Heart left ventricle (tissue), 13 donors: Measurements from ENCODE around the gene FBXL17.

Experiments
- POLR2A ChIP-seq, 2 donors: fragments of 450-650 bp; IDR thresholded peaks; one replicate each; pipeline ENCODE4 v1.6.1; 2017; ENCODE audit warnings: antibody characterized with exemption in 2 of 2, mild to moderate bottlenecking in 2 of 2, moderate library complexity in 2 of 2
- TF ChIP-seq, protein P1 (sequence below), 12 donors: fragments of 200-600 bp; sonication (generic) in 4 of 12; IDR thresholded peaks; one replicate each; pipeline versions ENCODE4 v1.5.0 to v1.8.0; 2018 to 2022; ENCODE audit warnings: antibody characterized with exemption in 12 of 12, mild to moderate bottlenecking in 5 of 12
- donor health status: ischemic (EF 13 %, LVEDD 7.1; RV severe dilation, severe dysfunction).
- donor health status: DM: no; HTN: yes; CAD: no.
- donor health status: DM: no; HTN: no; CAD: no.
- donor health status: ischemic (EF 25% LVEDD 6.9; RV normal size, moderate dysfunction).
- donor health status: ischemic (EF 25% LVEDD 5.7; RV mildly dilated, moderate dysfunction).
- donor health status: ischemic (EF 35%, LVEDD 5.7; RV mildly dilated, moderate dysfunction).
- donor health status: nonischemic (EF 11% LVEDD 7.7; RV severe dilation, severe dysfunction).
- donor health status: DM: yes; HTN: yes; CAD: no.
- donor health status: PGD.
- donor health status: ischemic (EF 29% LVEDD 5.4; RV normal size, mild dysfunction).
- donor health status: nonischemic (EF 23%, LVEDD 6.1; RV moderate dilation, normal function).

DNA sequence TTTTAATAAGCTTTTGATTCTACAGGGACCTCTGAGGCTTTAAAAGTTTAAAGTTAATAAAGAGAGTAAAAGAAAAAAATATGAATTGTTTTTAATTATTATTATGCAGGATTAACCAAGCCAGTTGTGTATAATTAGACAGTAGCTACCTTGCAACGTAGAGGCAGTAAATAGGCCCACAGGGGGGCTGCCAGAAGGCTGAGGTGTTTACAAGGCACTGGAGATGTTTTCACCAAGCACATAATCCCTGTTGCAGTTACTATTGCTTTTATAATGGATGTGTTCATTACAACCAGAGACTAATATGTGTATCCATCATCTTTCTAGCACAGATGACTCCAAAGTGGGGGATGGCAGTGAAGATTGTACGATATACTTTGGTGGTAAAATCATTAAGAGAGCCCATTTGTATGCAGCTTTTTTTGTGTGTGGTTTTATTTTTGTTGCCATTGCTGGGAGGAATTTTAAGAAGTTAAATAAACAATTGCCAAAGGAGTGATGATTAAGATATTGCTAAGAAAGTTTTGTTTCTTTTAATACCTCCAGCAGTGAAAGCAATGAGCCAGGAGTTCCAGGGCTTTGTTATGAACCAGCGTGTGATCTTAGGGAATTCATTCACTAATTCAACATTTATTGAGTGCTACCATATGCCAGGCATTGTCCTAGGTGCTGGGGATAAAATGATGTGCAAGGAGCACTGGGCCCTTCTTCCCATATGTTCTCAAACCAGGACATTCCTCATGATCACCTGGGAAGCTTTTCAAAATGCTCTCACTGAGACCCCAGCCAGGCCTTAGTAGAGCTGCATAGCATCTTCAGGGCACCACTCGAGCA is 572.5 kb downstream of the FBXL17 start:
- TF ChIP-seq, protein P1, sequence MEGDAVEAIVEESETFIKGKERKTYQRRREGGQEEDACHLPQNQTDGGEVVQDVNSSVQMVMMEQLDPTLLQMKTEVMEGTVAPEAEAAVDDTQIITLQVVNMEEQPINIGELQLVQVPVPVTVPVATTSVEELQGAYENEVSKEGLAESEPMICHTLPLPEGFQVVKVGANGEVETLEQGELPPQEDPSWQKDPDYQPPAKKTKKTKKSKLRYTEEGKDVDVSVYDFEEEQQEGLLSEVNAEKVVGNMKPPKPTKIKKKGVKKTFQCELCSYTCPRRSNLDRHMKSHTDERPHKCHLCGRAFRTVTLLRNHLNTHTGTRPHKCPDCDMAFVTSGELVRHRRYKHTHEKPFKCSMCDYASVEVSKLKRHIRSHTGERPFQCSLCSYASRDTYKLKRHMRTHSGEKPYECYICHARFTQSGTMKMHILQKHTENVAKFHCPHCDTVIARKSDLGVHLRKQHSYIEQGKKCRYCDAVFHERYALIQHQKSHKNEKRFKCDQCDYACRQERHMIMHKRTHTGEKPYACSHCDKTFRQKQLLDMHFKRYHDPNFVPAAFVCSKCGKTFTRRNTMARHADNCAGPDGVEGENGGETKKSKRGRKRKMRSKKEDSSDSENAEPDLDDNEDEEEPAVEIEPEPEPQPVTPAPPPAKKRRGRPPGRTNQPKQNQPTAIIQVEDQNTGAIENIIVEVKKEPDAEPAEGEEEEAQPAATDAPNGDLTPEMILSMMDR (IDR thresholded peaks at IDR 0.05), result no peak
- no peak for TF ChIP-seq POLR2A (IDR thresholded peaks at IDR 0.05)
